HG02678 (cell line): Measurements from ENCODE around the gene UBA3.

Experiments used
- ATAC-seq: cut with Tn5 transposase; IDR thresholded peaks from one replicate; pipeline ENCODE4 v1.9.1; 2021; ENCODE audit warnings: mild to moderate bottlenecking, moderate library complexity; ENCODE audit not compliant: unreplicated experiment

The UBA3 gene

GRCh38 chr3:69080233-69080920 lies at the start of gene UBA3:
Gene UBA3 (minus strand): TSS chr3:69080365. CDS start chr3:69080353, 12 bp downstream.
- peak; percentile 50 for ATAC-seq

- no peak for ATAC-seq
Observed at GRCh38 chr3:69129531-69129930, 49.4 kb upstream of the UBA3 start.

GRCh38 chr3:69128509-69128908 lies 48.3 kb upstream of the UBA3 start:
- no peak for ATAC-seq

- no peak for ATAC-seq
Observed at GRCh38 chr3:69126999-69127398, 46.8 kb upstream of the UBA3 start.

- no peak for ATAC-seq
Observed at GRCh38 chr3:69126216-69126615, 46.1 kb upstream of the UBA3 start.

GRCh38 chr3:69122403-69122802 lies 42.2 kb upstream of the UBA3 start, which contains the start of gene LMOD3:
Gene LMOD3 (minus strand): TSS chr3:69122595. CDS start chr3:69122386, 209 bp downstream.
- ATAC-seq = no peak

- no peak for ATAC-seq
Observed at GRCh38 chr3:69121950-69122349, 41.8 kb upstream of the UBA3 start.

GRCh38 chr3:69121513-69121912 lies 41.3 kb upstream of the UBA3 start:
- no peak for ATAC-seq

GRCh38 chr3:69120879-69121464 lies 40.8 kb upstream of the UBA3 start:
- ATAC-seq = peak; percentile 74

- no peak for ATAC-seq
Observed at GRCh38 chr3:69119681-69120080, 39.5 kb upstream of the UBA3 start.

- ATAC-seq = no peak
Observed at GRCh38 chr3:69119138-69119537, 39.0 kb upstream of the UBA3 start.

- ATAC-seq = no peak
Observed at GRCh38 chr3:69118555-69118954, 38.4 kb upstream of the UBA3 start.

GRCh38 chr3:69116897-69117296 lies 36.7 kb upstream of the UBA3 start:
- no peak for ATAC-seq

- no peak for ATAC-seq
Observed at GRCh38 chr3:69116162-69116561, 36.0 kb upstream of the UBA3 start.

- ATAC-seq = no peak
Observed at GRCh38 chr3:69115731-69116130, 35.6 kb upstream of the UBA3 start.

- ATAC-seq = no peak
Observed at GRCh38 chr3:69113536-69113935, 33.4 kb upstream of the UBA3 start.

GRCh38 chr3:69110941-69111546 lies 30.9 kb upstream of the UBA3 start:
- no peak for ATAC-seq

GRCh38 chr3:69108811-69109210 lies 28.6 kb upstream of the UBA3 start:
- no peak for ATAC-seq

- no peak for ATAC-seq
Observed at GRCh38 chr3:69107841-69108240, 27.7 kb upstream of the UBA3 start.

- ATAC-seq = no peak
Observed at GRCh38 chr3:69105320-69105719, 25.2 kb upstream of the UBA3 start.

GRCh38 chr3:69104586-69104985 lies 24.4 kb upstream of the UBA3 start:
- no peak for ATAC-seq

- ATAC-seq = no peak
Observed at GRCh38 chr3:69103123-69103522, 23.0 kb upstream of the UBA3 start.
